ENCODE results near the gene VAC14. TPM values are rescaled to one million over a fixed set of nuclear protein-coding genes. Genes with fewer than 3 reads are reported as not detected.

The VAC14 gene
- total RNA-seq, 1 experiment from 2014 or later = 35.3 TPM

DNA sequence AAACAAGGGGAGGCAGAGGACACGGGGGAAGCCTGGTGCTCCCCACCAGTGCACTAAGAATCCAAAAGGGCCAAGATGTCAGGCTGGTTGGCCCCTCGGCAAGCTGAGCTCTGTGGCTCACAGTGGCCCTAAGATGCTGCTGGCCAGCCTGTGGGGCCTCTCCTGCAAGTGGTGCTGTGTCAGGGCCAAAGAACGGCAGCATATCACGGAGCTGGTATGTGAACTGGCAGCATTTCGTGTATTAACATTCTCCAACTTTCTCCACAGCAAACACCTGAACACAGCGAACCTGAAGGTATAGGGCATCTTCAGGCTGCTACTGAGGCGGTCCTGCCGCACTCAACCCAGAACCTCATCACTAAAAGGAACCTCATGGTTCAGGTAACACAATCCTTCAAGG lies 34.8 kb downstream of the VAC14 start:
- H3K27ac ChIP-seq (ENCODE audit: low read depth, low read length) = no peak overlapping the region
- no peaks in the 10 kb centered on the region for H3K9me2 ChIP-seq (ENCODE audit: insufficient read depth)
- no peak overlapping the region for H3K4me2 ChIP-seq (ENCODE audit: low read length)
- no peaks in the 10 kb centered on the region; a peak in 1 of 4 replicates for H3K36me3 ChIP-seq (ENCODE audit: control insufficient read depth in 1 of 2, insufficient read depth in 2 of 2, low read length in 2 of 2)
- ChIA-PET POLR2A (no interaction called here), CTCF (no interaction called here), RAD21 (ENCODE audit: low non-redundant PET in 1 of 2, low total read pairs in 2 of 2, uncharacterized antibody in 2 of 2, unreplicated experiment in 2 of 2) (no interaction called here)
- H3K4me3 ChIP-seq (replicated peaks in 1 of 2; ENCODE audit: low read depth in 1 of 2, low read length in 2 of 2) = no peak overlapping the region
- no peaks in the 10 kb centered on the region for H3K79me2 ChIP-seq (ENCODE audit: insufficient read depth, low read length)
- DNase-seq (ENCODE audit: low read depth, low spot score) = no peak
- H3K9ac ChIP-seq (ENCODE audit: low read length) = no peak overlapping the region
- no peaks in the 10 kb centered on the region for H3K27me3 ChIP-seq (ENCODE audit: insufficient read depth, low read length)
- peaks cover 7 to 24% of the 10 kb centered on the region in 2 experiments for H3K4me1 ChIP-seq (ENCODE audit: control insufficient read depth in 1 of 2, insufficient read depth in 2 of 2, low read length in 2 of 2)
- H3K9me3 ChIP-seq (ENCODE audit: control insufficient read depth in 1 of 2, insufficient read depth in 1 of 2, low read depth in 1 of 2, low read length in 2 of 2) = no peaks in the 10 kb centered on the region
- H2AFZ ChIP-seq (ENCODE audit: low read depth, low read length, poor library complexity, severe bottlenecking) = no peak overlapping the region
- no TSS peak for BruUV-seq (replicated peaks)
- ATAC-seq = no peak
- TF ChIP-seq, protein P1, sequence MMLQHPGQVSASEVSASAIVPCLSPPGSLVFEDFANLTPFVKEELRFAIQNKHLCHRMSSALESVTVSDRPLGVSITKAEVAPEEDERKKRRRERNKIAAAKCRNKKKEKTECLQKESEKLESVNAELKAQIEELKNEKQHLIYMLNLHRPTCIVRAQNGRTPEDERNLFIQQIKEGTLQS (IDR thresholded peaks at IDR 0.05) = no peak
- TF ChIP-seq, protein P2, sequence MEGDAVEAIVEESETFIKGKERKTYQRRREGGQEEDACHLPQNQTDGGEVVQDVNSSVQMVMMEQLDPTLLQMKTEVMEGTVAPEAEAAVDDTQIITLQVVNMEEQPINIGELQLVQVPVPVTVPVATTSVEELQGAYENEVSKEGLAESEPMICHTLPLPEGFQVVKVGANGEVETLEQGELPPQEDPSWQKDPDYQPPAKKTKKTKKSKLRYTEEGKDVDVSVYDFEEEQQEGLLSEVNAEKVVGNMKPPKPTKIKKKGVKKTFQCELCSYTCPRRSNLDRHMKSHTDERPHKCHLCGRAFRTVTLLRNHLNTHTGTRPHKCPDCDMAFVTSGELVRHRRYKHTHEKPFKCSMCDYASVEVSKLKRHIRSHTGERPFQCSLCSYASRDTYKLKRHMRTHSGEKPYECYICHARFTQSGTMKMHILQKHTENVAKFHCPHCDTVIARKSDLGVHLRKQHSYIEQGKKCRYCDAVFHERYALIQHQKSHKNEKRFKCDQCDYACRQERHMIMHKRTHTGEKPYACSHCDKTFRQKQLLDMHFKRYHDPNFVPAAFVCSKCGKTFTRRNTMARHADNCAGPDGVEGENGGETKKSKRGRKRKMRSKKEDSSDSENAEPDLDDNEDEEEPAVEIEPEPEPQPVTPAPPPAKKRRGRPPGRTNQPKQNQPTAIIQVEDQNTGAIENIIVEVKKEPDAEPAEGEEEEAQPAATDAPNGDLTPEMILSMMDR (IDR thresholded peaks at IDR 0.05 in 2 of 3, conservative IDR thresholded peaks at IDR 0.05 in 1 of 3; ENCODE audit: borderline replicate concordance in 1 of 3, insufficient read depth in 1 of 3, low read depth in 2 of 3, low read length in 2 of 3) = no peak
- no peak for TF ChIP-seq CBX3 (IDR thresholded peaks at IDR 0.05; ENCODE audit: low read depth)
- no peak for TF ChIP-seq SIN3A (IDR thresholded peaks at IDR 0.05; ENCODE audit: low read depth)
- TF ChIP-seq ELF1 (IDR thresholded peaks at IDR 0.05; ENCODE audit: borderline replicate concordance, low read depth) = no peak
- TF ChIP-seq EZH2 (IDR thresholded peaks at IDR 0.05) = no peak
- no peak for TF ChIP-seq EZH2phosphoT487 (IDR thresholded peaks at IDR 0.05; ENCODE audit: borderline replicate concordance)
- no peak for TF ChIP-seq RAD21 (IDR thresholded peaks at IDR 0.05; ENCODE audit: low read depth)
- no peak for TF ChIP-seq JUND (IDR thresholded peaks at IDR 0.05)
- no peak for TF ChIP-seq YY1 (IDR thresholded peaks at IDR 0.05; ENCODE audit: extremely low read depth, insufficient replicate concordance, low read depth, low read length)
- no peak for TF ChIP-seq POLR2AphosphoS5 (IDR thresholded peaks at IDR 0.05; ENCODE audit: low read depth, low read length)
- no peak for TF ChIP-seq TCF7L2 (IDR thresholded peaks at IDR 0.05; ENCODE audit: borderline replicate concordance, extremely low read depth, insufficient read depth, insufficient read length)
- no peak for TF ChIP-seq EGR1 (IDR thresholded peaks at IDR 0.05; ENCODE audit: low read depth)
- TF ChIP-seq SP1 (IDR thresholded peaks at IDR 0.05; ENCODE audit: low read depth) = no peak
- no peak for TF ChIP-seq POLR2A (IDR thresholded peaks at IDR 0.05; ENCODE audit: borderline replicate concordance, extremely low read depth, insufficient read depth, insufficient read length)
- no peak for TF ChIP-seq ZNF274 (IDR thresholded peaks at IDR 0.05; ENCODE audit: low read depth, low read length)
- TF ChIP-seq SRF (IDR thresholded peaks at IDR 0.05; ENCODE audit: low read depth) = no peak
- TF ChIP-seq, protein P3, sequence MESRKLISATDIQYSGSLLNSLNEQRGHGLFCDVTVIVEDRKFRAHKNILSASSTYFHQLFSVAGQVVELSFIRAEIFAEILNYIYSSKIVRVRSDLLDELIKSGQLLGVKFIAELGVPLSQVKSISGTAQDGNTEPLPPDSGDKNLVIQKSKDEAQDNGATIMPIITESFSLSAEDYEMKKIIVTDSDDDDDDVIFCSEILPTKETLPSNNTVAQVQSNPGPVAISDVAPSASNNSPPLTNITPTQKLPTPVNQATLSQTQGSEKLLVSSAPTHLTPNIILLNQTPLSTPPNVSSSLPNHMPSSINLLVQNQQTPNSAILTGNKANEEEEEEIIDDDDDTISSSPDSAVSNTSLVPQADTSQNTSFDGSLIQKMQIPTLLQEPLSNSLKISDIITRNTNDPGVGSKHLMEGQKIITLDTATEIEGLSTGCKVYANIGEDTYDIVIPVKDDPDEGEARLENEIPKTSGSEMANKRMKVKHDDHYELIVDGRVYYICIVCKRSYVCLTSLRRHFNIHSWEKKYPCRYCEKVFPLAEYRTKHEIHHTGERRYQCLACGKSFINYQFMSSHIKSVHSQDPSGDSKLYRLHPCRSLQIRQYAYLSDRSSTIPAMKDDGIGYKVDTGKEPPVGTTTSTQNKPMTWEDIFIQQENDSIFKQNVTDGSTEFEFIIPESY (IDR thresholded peaks at IDR 0.05; ENCODE audit: extremely low read depth, insufficient replicate concordance, low read length) = no peak
- no peak for TF ChIP-seq CEBPB (IDR thresholded peaks at IDR 0.05; ENCODE audit: low read depth)
- H4K20me1 ChIP-seq (ENCODE audit: insufficient read depth) = no peaks in the 10 kb centered on the region
- intact Hi-C loops (cut with micrococcal nuclease) = no loop called here
